GM19238 (cell line): ENCODE data around the gene FAM163A.
"Not testable (repeated sequence)": the region's sequence is repeated elsewhere in the genome, so short reads cannot be mapped to it uniquely, and the experiment has no call there.

ENCODE experiments used
- DNase-seq: peaks from one replicate; pipeline ENCODE4 v3.0.0; 2011; ENCODE audit warnings: low spot score; ENCODE audit not compliant: insufficient read length

The FAM163A gene

DNA sequence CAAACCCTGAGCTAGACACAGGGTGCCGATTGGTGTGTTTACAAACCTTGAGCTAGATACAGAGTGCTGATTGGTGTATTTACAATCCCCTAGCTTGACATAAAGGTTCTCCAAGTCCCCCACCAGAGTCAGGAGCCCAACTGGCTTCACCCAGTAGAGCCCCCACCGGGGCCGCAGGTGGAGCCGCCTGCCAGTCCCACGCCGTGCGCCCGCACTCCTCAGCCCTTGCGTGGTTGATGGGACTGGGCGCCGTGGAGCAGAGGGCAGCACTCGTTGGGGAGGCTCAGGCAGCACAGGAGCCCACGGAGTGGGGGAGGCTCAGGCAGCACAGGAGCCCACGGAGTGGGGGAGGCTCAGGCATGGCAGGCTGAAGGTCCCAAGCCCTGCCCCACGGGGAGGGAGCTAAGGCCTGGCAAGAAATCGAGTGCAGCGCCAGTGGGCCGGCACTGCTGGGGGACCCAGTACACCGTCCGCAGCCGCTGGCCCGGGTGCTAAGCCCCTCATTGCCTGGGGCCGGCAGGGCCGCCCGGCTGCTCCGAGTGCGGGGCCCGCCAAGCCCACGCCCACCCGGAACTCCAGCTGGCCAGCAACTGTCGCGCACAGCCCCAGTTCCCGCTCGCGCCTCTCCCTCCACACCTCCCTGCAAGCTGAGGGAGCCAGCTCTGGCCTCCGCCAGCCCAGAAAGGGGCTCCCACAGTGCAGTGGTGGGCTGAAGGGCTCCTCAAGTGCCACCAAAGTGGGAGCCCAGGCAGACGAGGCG is 93.8 kb downstream of the FAM163A start:
- DNase-seq = not testable (repeated sequence)

DNA sequence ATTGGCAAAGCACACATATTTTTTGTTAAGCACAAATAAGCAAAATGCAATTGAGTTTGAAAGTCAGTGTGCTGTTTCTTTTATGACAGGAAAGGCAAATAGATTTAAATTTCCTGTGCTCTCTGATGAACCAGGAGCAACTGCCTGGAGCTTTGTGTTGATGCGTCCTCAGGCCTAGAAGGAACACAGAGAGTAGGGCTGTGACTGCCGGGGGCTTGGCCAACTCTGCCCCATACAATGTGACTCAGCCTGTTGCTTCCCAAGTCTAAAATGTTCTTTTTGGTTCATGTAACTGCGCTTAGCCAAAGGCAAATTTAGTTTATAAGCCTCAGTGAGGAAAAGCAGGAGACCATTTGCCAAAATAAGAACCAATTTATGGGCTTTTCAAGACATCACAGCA is 97.0 kb downstream of the FAM163A start:
- DNase-seq = no peak

DNA sequence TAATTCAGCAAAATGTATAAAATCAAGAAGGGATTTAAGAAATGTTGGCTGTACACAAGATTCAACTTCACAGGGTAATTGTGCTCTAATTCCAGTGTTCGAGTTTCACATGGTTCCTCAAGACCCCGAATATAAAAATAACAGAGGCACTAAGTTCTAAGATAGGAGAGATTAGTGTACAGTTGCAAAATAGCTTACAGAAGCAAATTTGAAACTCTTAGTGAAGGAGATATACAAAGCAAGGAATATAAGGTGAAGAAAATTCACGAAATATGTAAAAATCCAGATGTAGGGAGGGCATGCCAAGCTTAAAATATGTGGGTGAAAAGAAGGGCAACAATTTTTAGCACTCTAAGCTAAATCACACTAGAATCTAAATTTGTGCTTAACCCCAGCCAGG is 105.1 kb downstream of the FAM163A start:
- no peak for DNase-seq

DNA sequence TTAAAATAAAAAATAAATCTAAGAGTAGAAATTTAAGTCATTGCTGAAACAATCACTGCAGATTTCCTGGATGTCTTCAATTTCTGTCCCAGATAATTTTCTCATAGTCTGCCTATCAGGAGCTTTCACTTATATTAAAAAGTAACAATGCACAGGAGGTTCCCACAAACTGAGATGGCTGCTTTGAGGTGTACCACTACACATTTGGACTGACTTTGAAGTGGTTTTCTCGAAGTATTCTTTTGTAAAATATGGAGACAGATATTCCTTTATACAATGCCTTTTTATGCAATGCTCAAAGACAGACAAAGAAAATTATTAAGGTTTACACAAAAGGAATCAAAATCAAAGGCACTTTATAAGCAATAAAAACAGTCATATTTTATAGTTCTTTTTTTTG is 110.0 kb downstream of the FAM163A start:
- DNase-seq = no peak

DNA sequence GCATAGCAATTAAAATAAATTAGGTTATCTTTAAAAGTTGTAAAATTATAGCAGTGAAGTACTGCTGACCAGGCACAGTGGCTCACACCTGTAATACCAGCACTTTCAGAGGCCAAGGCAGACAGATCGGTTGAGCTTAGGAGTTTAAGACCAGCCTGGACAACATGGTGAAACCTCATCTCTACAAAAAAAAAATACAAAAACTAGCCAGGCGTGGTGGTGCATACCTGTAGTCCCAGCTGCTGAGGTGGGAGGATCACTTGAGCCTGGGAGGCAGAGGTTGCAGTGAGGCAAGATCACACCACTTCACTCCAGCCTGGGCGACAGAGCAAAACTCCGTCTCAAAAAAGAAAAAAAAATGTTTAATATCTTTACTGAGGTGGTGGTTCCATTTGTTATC is 112.7 kb downstream of the FAM163A start:
- DNase-seq = not testable (repeated sequence)

DNA sequence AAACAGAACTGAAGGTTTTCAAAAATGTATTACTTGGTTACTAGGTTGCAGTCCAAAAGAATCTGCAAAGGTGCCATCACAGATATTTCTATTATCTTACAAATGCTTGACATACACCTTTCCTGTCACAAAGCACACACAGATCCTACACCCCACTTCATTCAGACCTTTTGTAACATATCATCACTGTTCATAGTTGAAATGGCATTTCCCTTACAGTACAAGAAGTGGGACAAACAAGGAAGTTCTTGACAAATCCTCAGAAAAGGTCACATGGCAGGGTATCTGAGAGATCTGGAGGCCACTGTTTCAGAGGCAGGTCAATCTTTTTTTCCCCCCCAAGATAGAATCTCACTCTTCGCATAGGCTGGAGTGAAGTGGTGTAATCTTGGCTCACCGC is 113.2 kb downstream of the FAM163A start:
- DNase-seq = no peak

DNA sequence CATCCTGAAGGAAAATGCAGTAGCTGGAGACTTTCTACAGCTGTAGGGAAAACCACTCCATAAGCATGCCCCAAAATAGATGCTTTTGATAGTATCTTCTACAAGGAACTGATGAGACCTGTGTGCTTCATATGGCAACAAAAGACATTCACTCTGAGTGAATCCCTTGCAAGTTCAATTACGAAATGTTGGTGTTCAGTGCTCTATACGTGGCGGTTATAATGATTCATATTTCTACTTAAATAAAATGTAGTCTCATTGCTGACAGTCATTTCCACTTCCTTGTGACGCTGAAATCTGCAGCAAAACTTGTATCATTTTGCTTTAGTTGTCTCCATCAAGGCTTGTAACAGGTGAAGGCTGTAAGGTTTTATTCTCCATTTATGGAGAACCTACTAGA is 113.9 kb downstream of the FAM163A start:
- no peak for DNase-seq

DNA sequence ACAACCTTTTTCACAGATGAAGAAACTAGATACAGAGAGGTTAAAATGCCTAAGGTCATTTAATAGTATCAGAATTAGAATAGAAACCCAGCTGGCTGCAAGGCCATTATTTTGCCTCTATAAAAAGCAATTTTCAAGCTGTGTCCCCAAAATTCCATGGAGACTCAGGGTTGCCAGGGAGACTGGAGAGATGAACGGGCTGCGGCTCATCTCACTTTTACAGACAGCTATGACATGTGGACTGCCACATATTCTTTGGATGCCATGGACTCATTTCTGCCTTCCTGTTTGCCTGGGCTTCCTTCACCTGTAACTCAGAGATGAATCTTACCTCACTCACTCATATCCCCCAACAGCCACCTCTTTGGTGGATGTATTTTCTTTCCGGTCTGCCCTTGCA is 117.6 kb downstream of the FAM163A start:
- no peak for DNase-seq

DNA sequence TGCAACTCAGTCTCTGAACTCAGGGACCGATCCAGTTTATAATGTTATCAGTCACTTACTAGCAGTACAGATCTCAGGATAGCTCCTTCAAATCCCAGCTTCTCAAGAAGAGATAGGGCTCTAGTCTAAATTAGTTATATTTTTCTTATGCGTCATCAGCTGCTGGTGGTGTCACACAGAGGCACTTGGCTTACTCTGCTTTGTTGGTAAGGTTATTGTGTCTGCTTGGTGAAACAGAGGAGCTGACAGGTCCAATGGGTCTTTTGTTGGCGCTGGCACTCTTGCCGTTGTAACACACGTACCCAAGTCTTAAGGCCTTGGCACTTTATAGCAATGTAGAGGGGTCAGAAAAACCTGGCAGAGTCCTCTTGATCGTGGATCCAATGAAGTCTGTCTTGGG is 122.3 kb downstream of the FAM163A start:
- DNase-seq = no peak
